NT2/D1 (cell line): ENCODE measurements around the gene USP6NL.

Source experiments
- DNase-seq: peaks from one replicate; pipeline ENCODE4 v3.0.0-alpha.2; 2011; ENCODE audit warnings: low read depth, low spot score
- H3K27me3 ChIP-seq: 2 replicates; pipeline ENCODE4 v1.6.0; 2011; ENCODE audit warnings: mild to moderate bottlenecking; ENCODE audit not compliant: insufficient read length, insufficient read depth
- H3K36me3 ChIP-seq: 2 replicates; pipeline ENCODE4 v1.6.1; 2011; ENCODE audit warnings: mild to moderate bottlenecking, low read length, mixed read lengths; ENCODE audit not compliant: insufficient read depth, insufficient read length
- H3K4me1 ChIP-seq: 2 replicates; pipeline ENCODE4 v1.5.1; 2011; ENCODE audit not compliant: insufficient read depth, insufficient read length
- H3K4me3 ChIP-seq: 2 replicates; pipeline ENCODE4 v1.5.1; 2011; ENCODE audit warnings: low read depth; ENCODE audit not compliant: insufficient read length
- H3K9ac ChIP-seq: 2 replicates; pipeline ENCODE4 v1.6.0; 2011; ENCODE audit warnings: low read depth; ENCODE audit not compliant: insufficient read length
- H3K9me3 ChIP-seq: 2 replicates; pipeline ENCODE4 v1.5.1; 2011; ENCODE audit warnings: mild to moderate bottlenecking, low read length; ENCODE audit not compliant: insufficient read depth
- SUZ12 ChIP-seq: IDR thresholded peaks from 2 replicates; pipeline ENCODE4 v1.6.1; 2011; ENCODE audit not compliant: insufficient read length, insufficient read depth; ENCODE audit errors: extremely low read depth
- YY1 ChIP-seq: IDR thresholded peaks from 2 replicates; pipeline ENCODE4 v1.6.1; 2011; ENCODE audit not compliant: insufficient read length, insufficient read depth
- ZNF274 ChIP-seq: IDR thresholded peaks from 2 replicates; pipeline ENCODE4 v1.6.1; 2011; ENCODE audit warnings: mild to moderate bottlenecking, low read depth, low read length

The USP6NL gene

GRCh38 chr10:11449761-11450160 is 161.7 kb downstream of the USP6NL start:
- H3K9me3 ChIP-seq, result no peaks in the 10 kb centered on the region
- H3K36me3 ChIP-seq, result no peaks in the 10 kb centered on the region
- H3K9ac ChIP-seq, result no peak overlapping the region
- TF ChIP-seq SUZ12, result no peak
- no peak for TF ChIP-seq YY1
- TF ChIP-seq ZNF274, result no peak
- no peaks in the 10 kb centered on the region for H3K4me1 ChIP-seq
- no peak for DNase-seq
- H3K27me3 ChIP-seq, result no peaks in the 10 kb centered on the region
- H3K4me3 ChIP-seq, result no peak overlapping the region

GRCh38 chr10:11448545-11449244 is 162.8 kb downstream of the USP6NL start:
- no peak for TF ChIP-seq ZNF274
- no peak for TF ChIP-seq YY1
- TF ChIP-seq SUZ12, result no peak
- Histone ChIP-seq H3K36me3 (no peaks in the 10 kb centered on the region), H3K9me3 (no peaks in the 10 kb centered on the region), H3K4me1 (no peaks in the 10 kb centered on the region), H3K27me3 (no peaks in the 10 kb centered on the region), H3K4me3 (no peak overlapping the region), H3K9ac (no peak overlapping the region)
- DNase-seq, result no peak

- Histone ChIP-seq H3K4me1 (no peaks in the 10 kb centered on the region), H3K9ac (no peak overlapping the region), H3K9me3 (no peaks in the 10 kb centered on the region), H3K27me3 (no peaks in the 10 kb centered on the region), H3K36me3 (no peaks in the 10 kb centered on the region), H3K4me3 (no peak overlapping the region)
- TF ChIP-seq SUZ12, result no peak
- TF ChIP-seq YY1, result no peak
- TF ChIP-seq ZNF274, result no peak
- no peak for DNase-seq
These were observed 163.3 kb downstream of the USP6NL start for GRCh38 chr10:11448190-11448544.

GRCh38 chr10:11447586-11447985 is 163.9 kb downstream of the USP6NL start:
- Histone ChIP-seq H3K4me3 (no peak overlapping the region), H3K27me3 (no peaks in the 10 kb centered on the region), H3K36me3 (no peaks in the 10 kb centered on the region), H3K4me1 (no peaks in the 10 kb centered on the region), H3K9me3 (no peaks in the 10 kb centered on the region), H3K9ac (no peak overlapping the region)
- no peak for TF ChIP-seq YY1
- TF ChIP-seq ZNF274, result no peak
- TF ChIP-seq SUZ12, result no peak
- no peak for DNase-seq

- DNase-seq, result no peak
- no peaks in the 10 kb centered on the region for H3K36me3 ChIP-seq
- H3K4me1 ChIP-seq, result no peaks in the 10 kb centered on the region
- H3K4me3 ChIP-seq, result no peak overlapping the region
- no peaks in the 10 kb centered on the region for H3K9me3 ChIP-seq
- no peaks in the 10 kb centered on the region for H3K27me3 ChIP-seq
- TF ChIP-seq YY1, result no peak
- TF ChIP-seq SUZ12, result no peak
- no peak for TF ChIP-seq ZNF274
- H3K9ac ChIP-seq, result no peak overlapping the region
These were observed 164.6 kb downstream of the USP6NL start for GRCh38 chr10:11446864-11447263.

- H3K9ac ChIP-seq, result no peak overlapping the region
- H3K36me3 ChIP-seq, result no peaks in the 10 kb centered on the region
- H3K4me1 ChIP-seq, result no peaks in the 10 kb centered on the region
- H3K4me3 ChIP-seq, result no peak overlapping the region
- H3K27me3 ChIP-seq, result no peaks in the 10 kb centered on the region
- TF ChIP-seq ZNF274, result no peak
- no peak for TF ChIP-seq SUZ12
- TF ChIP-seq YY1, result no peak
- DNase-seq, result no peak
- H3K9me3 ChIP-seq, result no peaks in the 10 kb centered on the region
These were observed 165.3 kb downstream of the USP6NL start for GRCh38 chr10:11446133-11446532.

- Histone ChIP-seq H3K27me3 (no peaks in the 10 kb centered on the region), H3K9ac (no peak overlapping the region), H3K4me1 (no peaks in the 10 kb centered on the region), H3K9me3 (no peaks in the 10 kb centered on the region), H3K4me3 (no peak overlapping the region), H3K36me3 (no peaks in the 10 kb centered on the region)
- no peak for TF ChIP-seq ZNF274
- no peak for TF ChIP-seq YY1
- no peak for TF ChIP-seq SUZ12
- no peak for DNase-seq
These were observed 166.8 kb downstream of the USP6NL start for GRCh38 chr10:11444531-11445228.
